Left colon (tissue), 2 donors: Measurements from ENCODE around the gene DDB1. TPM values are rescaled to one million over a fixed set of nuclear protein-coding genes. Genes with fewer than 3 reads are reported as not detected.

ENCODE experiments used
- ATAC-seq: fragments of 200-7000 bp; cut with Tn5 transposase; one replicate; pipeline ENCODE4 v1.9.1; 2020; ENCODE audit warnings: mild to moderate bottlenecking, moderate library complexity
- DNase-seq, 2 donors: peaks; one replicate each; pipeline ENCODE4 v3.0.0-alpha.2; 2020
- intact Hi-C, 2 donors: fragments of 100-400 bp; cut with DNase I in 1 of 2; cut with micrococcal nuclease in 1 of 2; formaldehyde crosslinking; loops; one replicate each; pipeline versions ENCODE4 v1.11.2 to v1.14.0; 2022; cut with DNase I, micrococcal nuclease
- total RNA-seq, 2 donors: library from RNA; stranded (reverse); fragmentation: NEBNext Ultra II Directional; extraction: Animal tissue kit (Norgen Biotek cat#: 25700); gene quantifications; one replicate each; pipeline ENCODE4 v1.2.1, GENCODE V29; 2021
- donor health status: DM: no; HTN: no; CAD: no.
- donor health status: DM: yes; HTN: yes; CAD: no.

DDB1 gene
- total RNA-seq, 2 donors from 2014 or later = 138 to 149 TPM

- no peak for DNase-seq
- intact Hi-C loops = no loop called here
- no peak for ATAC-seq
Observed at GRCh38 chr11:61340979-61341378, 8.1 kb upstream of the DDB1 start.

- ATAC-seq (no peak), DNase-seq (no peak)
- intact Hi-C loops = loop anchor here (5.0 to 10.0 kb wide), 2 partner anchors 45 to 48 kb away; no protein-coding TSS in a partner anchor
Observed at GRCh38 chr11:61339490-61339878, 6.6 kb upstream of the DDB1 start.

GRCh38 chr11:61338783-61339489 lies 6.0 kb upstream of the DDB1 start:
- DNase-seq (no peak), ATAC-seq (no peak)
- intact Hi-C loops = loop anchor here (5.0 to 10.0 kb wide), 2 partner anchors 46 to 48 kb away; no protein-coding TSS in a partner anchor

- intact Hi-C loops = loop anchor here (5.0 to 10.0 kb wide), 2 partner anchors 47 to 49 kb away; no protein-coding TSS in a partner anchor
- ATAC-seq = no peak
- no peak for DNase-seq
Observed at GRCh38 chr11:61337706-61338470, 5.0 kb upstream of the DDB1 start.

- ATAC-seq (peak; percentile 64), DNase-seq (peak; percentile 67 to 84)
- intact Hi-C loops = loop anchor here (5.0 to 10.0 kb wide), 2 partner anchors 48 to 51 kb away; no protein-coding TSS in a partner anchor
Observed at GRCh38 chr11:61336171-61336935, 3.4 kb upstream of the DDB1 start.

GRCh38 chr11:61335355-61335710 lies 2.4 kb upstream of the DDB1 start:
- DNase-seq = no peak

GRCh38 chr11:61334434-61335354 lies 1.8 kb upstream of the DDB1 start:
- intact Hi-C loops = loop anchor here (5.0 to 10.0 kb wide), 2 partner anchors 50 to 53 kb away; no protein-coding TSS in a partner anchor
- ATAC-seq = no peak
- DNase-seq = no peak

More at GRCh38 chr11:61335355-61335710, 2.4 kb upstream of the DDB1 start:
- no peak for ATAC-seq
- intact Hi-C loops = loop anchor here (5.0 to 10.0 kb wide), 2 partner anchors 49 to 52 kb away; no protein-coding TSS in a partner anchor

- no peak for ATAC-seq
- DNase-seq = no peak
- intact Hi-C loops = loop anchor here in 1 of 2 donors (10.0 kb wide), 1 partner anchor 51 kb away; no protein-coding TSS in a partner anchor
Observed at GRCh38 chr11:61333550-61334433, 887 bp upstream of the DDB1 start.

GRCh38 chr11:61332281-61332796 lies 566 bp downstream of the DDB1 start:
- DNase-seq = no peak
- peak; percentile 21 for ATAC-seq
- intact Hi-C loops = loop anchor here in 1 of 2 donors (10.0 kb wide), 1 partner anchor 52 kb away; no protein-coding TSS in a partner anchor

GRCh38 chr11:61331651-61332050 lies 1.3 kb downstream of the DDB1 start:
- no peak for ATAC-seq
- intact Hi-C loops = loop anchor here in 1 of 2 donors (10.0 kb wide), 1 partner anchor 53 kb away; no protein-coding TSS in a partner anchor
- no peak for DNase-seq

- DNase-seq (no peak), ATAC-seq (no peak)
- intact Hi-C loops = loop anchor here in 1 of 2 donors (10.0 kb wide), 1 partner anchor 55 kb away; no protein-coding TSS in a partner anchor
Observed at GRCh38 chr11:61329871-61330270, 3.0 kb downstream of the DDB1 start.

- ATAC-seq (no peak), DNase-seq (no peak)
- intact Hi-C loops = no loop called here
Observed at GRCh38 chr11:61328351-61328750, 4.6 kb downstream of the DDB1 start.

GRCh38 chr11:61327669-61328071 lies 5.2 kb downstream of the DDB1 start:
- ATAC-seq (no peak), DNase-seq (no peak)
- intact Hi-C loops = no loop called here

- intact Hi-C loops = no loop called here
- ATAC-seq (no peak), DNase-seq (no peak)
Observed at GRCh38 chr11:61325649-61326414, 7.1 kb downstream of the DDB1 start.

- intact Hi-C loops = no loop called here
- ATAC-seq (no peak), DNase-seq (no peak)
Observed at GRCh38 chr11:61315260-61315659, 17.6 kb downstream of the DDB1 start.

- ATAC-seq (no peak), DNase-seq (no peak)
Observed at GRCh38 chr11:61310749-61311148, 22.2 kb downstream of the DDB1 start.

More at GRCh38 chr11:61310749-61311148, 22.2 kb downstream of the DDB1 start:
- intact Hi-C loops = no loop called here
